Measurements from ENCODE around the gene CNN3.

Gene CNN3

DNA sequence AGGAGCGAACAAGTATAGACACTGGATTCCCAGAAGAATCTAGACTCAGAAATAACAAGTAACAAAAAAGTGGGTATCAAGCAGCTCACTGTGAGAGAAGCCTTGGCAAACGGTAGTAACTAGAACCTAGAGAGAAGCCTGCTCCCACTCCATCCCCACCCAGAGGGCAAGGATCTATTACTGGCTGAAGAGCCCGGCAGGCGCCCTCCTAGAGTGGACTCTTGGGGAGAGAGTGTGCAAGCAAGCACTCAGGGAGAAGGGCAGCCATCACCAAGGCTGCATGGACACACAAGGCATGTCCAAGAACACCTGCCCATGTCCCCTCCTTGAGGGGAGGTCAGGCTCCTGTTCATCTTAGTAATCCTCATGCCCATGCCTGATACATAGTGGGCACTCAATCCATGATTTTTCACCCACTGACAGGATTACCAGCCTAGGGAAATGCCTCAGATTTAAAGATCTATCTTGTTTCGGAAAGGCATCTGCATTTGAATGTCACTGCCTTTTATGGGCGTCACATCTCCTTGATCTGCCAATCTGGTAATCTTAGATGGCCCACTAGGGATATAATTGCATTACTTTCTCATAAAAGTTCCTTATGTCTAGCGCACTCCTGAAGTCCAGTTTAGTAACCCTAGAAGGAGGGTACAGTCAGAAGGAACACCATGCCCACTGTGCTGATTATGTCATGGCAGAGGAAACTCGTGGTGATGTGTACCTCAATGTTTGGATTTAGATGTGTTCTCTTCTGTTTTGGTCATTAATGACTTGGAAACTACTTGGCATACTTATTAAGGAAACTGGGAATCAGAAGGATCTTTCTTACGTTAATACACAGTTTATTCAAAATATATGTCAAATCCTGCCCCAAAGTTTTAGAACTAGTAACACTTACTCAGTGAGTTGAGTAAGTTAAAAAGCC is 14.4 kb downstream of the CNN3 start:
- no peaks in the 10 kb centered on the region for H3K27me3 Mint-ChIP-seq (ENCODE audit: low read depth)
- TF ChIP-seq, protein P1, sequence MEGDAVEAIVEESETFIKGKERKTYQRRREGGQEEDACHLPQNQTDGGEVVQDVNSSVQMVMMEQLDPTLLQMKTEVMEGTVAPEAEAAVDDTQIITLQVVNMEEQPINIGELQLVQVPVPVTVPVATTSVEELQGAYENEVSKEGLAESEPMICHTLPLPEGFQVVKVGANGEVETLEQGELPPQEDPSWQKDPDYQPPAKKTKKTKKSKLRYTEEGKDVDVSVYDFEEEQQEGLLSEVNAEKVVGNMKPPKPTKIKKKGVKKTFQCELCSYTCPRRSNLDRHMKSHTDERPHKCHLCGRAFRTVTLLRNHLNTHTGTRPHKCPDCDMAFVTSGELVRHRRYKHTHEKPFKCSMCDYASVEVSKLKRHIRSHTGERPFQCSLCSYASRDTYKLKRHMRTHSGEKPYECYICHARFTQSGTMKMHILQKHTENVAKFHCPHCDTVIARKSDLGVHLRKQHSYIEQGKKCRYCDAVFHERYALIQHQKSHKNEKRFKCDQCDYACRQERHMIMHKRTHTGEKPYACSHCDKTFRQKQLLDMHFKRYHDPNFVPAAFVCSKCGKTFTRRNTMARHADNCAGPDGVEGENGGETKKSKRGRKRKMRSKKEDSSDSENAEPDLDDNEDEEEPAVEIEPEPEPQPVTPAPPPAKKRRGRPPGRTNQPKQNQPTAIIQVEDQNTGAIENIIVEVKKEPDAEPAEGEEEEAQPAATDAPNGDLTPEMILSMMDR (IDR thresholded peaks at IDR 0.05; ENCODE audit: unreplicated experiment in 3 of 3): no peak
- H3K9me3 Mint-ChIP-seq: no peaks in the 10 kb centered on the region
- H3K4me3 Mint-ChIP-seq: peak overlapping the region in 1 of 3 experiments; percentile 56
- peaks cover 76% of the 10 kb centered on the region for H3K36me3 Mint-ChIP-seq (ENCODE audit: low read depth)
- peaks cover 79% of the 10 kb centered on the region for H3K4me1 Mint-ChIP-seq
- peak overlapping the region in 2 of 3 experiments; percentile 41 to 61 for H3K27ac Mint-ChIP-seq

GRCh38 chr1:94909486-94909885 is 17.4 kb downstream of the CNN3 start:
- H3K4me3 Mint-ChIP-seq: peak overlapping the region in 2 of 3 experiments; percentile 27 to 52
- peaks cover 63% of the 10 kb centered on the region for H3K36me3 Mint-ChIP-seq (ENCODE audit: low read depth)
- TF ChIP-seq, protein P1 (IDR thresholded peaks at IDR 0.05; ENCODE audit: unreplicated experiment in 3 of 3): no peak
- no peaks in the 10 kb centered on the region for H3K27me3 Mint-ChIP-seq (ENCODE audit: low read depth)
- no peaks in the 10 kb centered on the region for H3K9me3 Mint-ChIP-seq
- H3K27ac Mint-ChIP-seq: peak overlapping the region; percentile 72 to 86 (median 82)
- H3K4me1 Mint-ChIP-seq: peaks cover 73% of the 10 kb centered on the region

DNA sequence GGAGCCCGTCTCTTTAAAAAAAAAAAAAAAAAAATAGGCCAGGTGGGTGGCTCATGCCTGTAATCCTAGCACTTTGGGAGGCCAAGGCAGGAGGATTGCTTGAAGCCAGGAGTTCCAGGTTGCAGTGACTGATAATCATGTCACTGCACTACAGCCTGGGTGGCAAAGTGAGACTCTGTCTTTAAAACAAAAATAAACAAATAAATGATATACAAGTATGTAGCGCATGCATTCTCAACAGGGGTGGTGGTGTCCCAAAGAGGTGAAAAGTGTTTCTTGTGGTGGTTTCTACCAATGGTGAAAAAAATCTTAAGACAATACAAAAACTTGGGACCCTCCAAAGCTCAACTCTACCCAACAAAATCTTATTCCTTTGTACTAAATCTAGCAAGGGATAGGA is 17.9 kb downstream of the CNN3 start:
- TF ChIP-seq, protein P1 (IDR thresholded peaks at IDR 0.05; ENCODE audit: unreplicated experiment in 3 of 3): no peak
- H3K4me3 Mint-ChIP-seq: peak overlapping the region in 2 of 3 experiments; percentile 27 to 52
- peaks cover 58% of the 10 kb centered on the region for H3K36me3 Mint-ChIP-seq (ENCODE audit: low read depth)
- peak overlapping the region; percentile 72 to 86 (median 82) for H3K27ac Mint-ChIP-seq
- H3K4me1 Mint-ChIP-seq: peaks cover 71% of the 10 kb centered on the region
- H3K9me3 Mint-ChIP-seq: no peaks in the 10 kb centered on the region
- no peaks in the 10 kb centered on the region for H3K27me3 Mint-ChIP-seq (ENCODE audit: low read depth)

GRCh38 chr1:94908190-94908589 is 18.7 kb downstream of the CNN3 start:
- Mint-ChIP-seq H3K27ac (peak overlapping the region; percentile 82 to 86 (median 85)), H3K4me3 (peak overlapping the region in 2 of 3 experiments; percentile 50 to 55), H3K9me3 (no peaks in the 10 kb centered on the region), H3K4me1 (peaks cover 71% of the 10 kb centered on the region), H3K36me3 (ENCODE audit: low read depth) (peaks cover 58% of the 10 kb centered on the region), H3K27me3 (ENCODE audit: low read depth) (no peaks in the 10 kb centered on the region)
- TF ChIP-seq, protein P1 (IDR thresholded peaks at IDR 0.05; ENCODE audit: unreplicated experiment in 3 of 3): no peak

DNA sequence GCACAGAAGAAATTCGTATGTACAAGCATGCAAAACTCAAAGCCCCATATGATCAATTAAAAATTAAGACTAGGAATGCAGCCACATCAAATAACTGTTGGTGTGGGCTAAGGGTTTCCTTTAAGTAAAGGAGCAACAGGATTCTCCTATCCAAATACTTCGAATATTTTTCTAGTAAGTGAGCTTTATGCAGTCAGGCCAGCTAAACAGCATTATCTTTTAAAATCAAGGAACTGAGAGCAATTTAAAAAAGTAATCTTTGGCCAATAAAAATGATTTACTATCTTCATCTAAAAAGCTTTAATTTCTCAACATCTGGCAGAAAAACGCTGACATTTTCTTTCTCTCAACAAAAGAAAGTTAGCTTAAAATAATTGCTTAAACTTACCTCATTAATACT is 19.8 kb downstream of the CNN3 start:
- H3K4me3 Mint-ChIP-seq: peak overlapping the region in 2 of 3 experiments; percentile 21 to 55
- no peaks in the 10 kb centered on the region for H3K9me3 Mint-ChIP-seq
- H3K36me3 Mint-ChIP-seq (ENCODE audit: low read depth): peaks cover 62% of the 10 kb centered on the region
- no peaks in the 10 kb centered on the region for H3K27me3 Mint-ChIP-seq (ENCODE audit: low read depth)
- peaks cover 73% of the 10 kb centered on the region for H3K4me1 Mint-ChIP-seq
- H3K27ac Mint-ChIP-seq: peak overlapping the region; percentile 85 to 87 (median 86)
- TF ChIP-seq, protein P1 (IDR thresholded peaks at IDR 0.05; ENCODE audit: unreplicated experiment in 3 of 3): no peak

Data from nephron (organoid).